Epithelial cell of esophagus (primary cell): ENCODE results near the gene FAM171A1.

Source experiments
- DNase-seq: peaks from one replicate; pipeline ENCODE4 v3.0.0; 2010; ENCODE audit warnings: low read depth
- H3K4me3 ChIP-seq: 2 replicates; pipeline ENCODE4 v1.5.1; 2011; ENCODE audit warnings: mild to moderate bottlenecking, low read length, control low read depth
- CTCF ChIP-seq: IDR thresholded peaks from 2 replicates; pipeline ENCODE4 v1.5.1; 2011; ENCODE audit warnings: low read depth, mild to moderate bottlenecking, low read length, control low read depth, inconsistent platforms; ENCODE audit not compliant: insufficient read depth; ENCODE audit errors: missing control alignments

The FAM171A1 gene

GRCh38 chr10:15232279-15232678, 138.8 kb downstream of the FAM171A1 start:
- H3K4me3 ChIP-seq = no peak overlapping the region
- DNase-seq = no peak
- no peak for TF ChIP-seq CTCF

DNA sequence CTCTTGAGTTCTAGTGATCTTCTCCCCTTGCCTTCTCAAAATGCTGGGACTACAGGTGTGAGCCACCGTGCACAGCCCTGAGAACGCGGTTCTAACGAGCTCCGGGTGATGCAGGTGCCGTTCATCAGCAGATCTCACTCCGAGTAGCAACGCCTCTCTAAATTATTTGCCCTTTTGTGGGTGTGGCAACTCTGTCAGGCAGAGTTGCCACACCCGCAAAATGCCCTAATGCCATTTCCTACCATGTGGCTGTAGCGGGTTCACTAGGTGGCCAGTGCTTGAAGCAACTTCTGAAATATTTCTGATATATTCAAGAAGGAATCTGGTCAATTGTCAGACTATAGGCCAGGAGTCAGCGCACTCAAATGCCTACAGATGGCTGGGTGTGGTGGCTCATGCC, 139.7 kb downstream of the FAM171A1 start:
- DNase-seq = no peak
- H3K4me3 ChIP-seq = no peak overlapping the region
- TF ChIP-seq CTCF = no peak

DNA sequence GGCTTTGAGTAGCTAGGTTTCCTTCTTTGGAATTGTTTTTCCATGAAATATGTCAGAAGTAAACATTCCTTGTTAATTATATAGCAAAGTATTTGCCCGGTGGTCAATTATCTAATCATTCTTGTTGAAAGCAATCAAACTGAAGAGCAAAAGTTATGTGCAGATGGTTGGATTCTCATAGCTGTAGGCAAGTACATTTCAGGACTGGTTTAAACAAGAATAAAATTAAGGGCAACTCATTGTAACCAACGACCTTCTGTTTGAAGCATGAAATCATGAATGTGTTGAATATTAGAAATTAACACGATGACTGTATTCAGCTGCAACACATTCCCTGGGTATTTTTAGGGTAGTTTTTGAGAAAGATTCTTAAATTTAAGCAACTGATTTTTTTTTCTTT, 140.8 kb downstream of the FAM171A1 start:
- no peak for TF ChIP-seq CTCF
- DNase-seq = no peak

DNA sequence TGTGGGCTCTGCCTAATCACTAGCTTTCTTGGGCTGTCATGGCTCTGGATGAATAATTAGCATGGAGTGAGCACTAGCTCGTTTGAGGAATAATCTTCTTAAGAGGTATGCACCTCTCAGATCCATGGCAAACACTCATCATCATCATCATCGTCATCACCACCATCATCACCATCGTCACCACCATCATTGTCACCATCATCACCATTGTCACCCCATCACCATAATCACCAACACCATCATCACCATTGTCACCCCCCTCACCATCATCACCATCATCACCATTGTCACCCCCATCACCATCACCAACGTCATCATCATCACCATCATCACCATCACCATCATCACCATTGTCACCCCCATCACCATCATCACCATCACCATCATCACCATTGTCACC, 141.8 kb downstream of the FAM171A1 start:
- TF ChIP-seq CTCF = no peak
- no peak overlapping the region for H3K4me3 ChIP-seq
- DNase-seq = no peak

More for the DNA sequence above, 140.8 kb downstream of the FAM171A1 start:
- H3K4me3 ChIP-seq = no peak overlapping the region

DNA sequence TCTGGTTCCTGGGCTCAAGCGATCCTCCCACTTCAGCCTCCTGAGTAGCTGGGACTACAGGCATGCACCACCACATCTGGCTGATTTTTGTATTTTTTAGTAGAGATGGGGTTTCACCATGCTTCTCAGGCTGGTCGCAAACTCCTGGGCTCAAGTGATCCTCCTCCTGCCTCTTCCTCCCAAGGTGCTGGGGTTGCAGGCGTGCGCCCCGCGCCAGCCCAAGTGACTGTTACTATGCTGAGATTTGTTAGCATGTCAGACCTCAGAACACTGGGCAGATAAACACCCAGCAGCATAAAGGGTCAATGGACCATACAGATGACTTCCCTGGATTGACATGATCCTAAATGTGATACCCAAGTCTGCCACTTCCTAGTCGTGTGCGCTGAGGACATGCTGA, 142.7 kb downstream of the FAM171A1 start:
- no peak overlapping the region for H3K4me3 ChIP-seq
- DNase-seq = no peak
- no peak for TF ChIP-seq CTCF

DNA sequence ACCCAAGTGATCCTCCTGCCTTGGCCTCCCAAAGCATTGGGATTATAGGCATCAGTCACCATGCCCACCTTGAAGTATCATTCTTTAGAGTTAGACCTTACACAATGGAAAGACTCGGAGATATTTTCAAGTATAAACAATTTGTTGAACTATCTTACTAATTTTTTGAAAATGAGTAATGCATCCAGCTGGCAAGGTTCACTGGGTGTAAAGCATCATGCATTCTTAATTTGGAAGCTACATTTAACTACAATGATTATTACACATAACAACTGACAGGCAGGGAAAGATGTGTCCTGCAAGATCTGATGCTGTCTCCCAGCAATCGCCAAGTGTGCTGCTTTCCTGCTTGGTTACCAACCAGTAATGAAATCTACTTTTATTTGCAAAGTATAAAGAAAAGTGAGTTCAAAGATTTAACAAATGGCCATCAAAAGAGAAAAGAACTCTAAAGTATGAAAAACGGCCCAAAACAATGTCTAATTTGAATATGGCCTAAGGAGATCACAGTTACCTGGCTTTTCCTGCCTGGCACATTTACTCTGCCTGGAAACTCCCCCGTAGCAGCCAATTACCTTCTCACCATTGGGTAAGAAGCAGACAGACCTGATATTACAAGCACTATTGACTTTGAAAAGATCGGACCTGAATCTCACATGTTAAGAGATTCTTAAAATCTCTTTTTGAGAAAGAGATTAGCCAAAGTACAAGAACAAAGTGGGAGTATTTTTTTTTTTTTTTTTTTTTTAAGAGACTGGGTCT, 143.3 kb downstream of the FAM171A1 start:
- peak; percentile 18 for DNase-seq

More for the DNA sequence above, 143.3 kb downstream of the FAM171A1 start:
- H3K4me3 ChIP-seq = no peak overlapping the region
- TF ChIP-seq CTCF = no peak
